Calu3 (cell line): Measurements from ENCODE around the gene TMEM101. TPM values are rescaled to one million over a fixed set of nuclear protein-coding genes. Genes with fewer than 3 reads are reported as not detected.
"Not testable (repeated sequence)": the region's sequence is repeated elsewhere in the genome, so short reads cannot be mapped to it uniquely, and the experiment has no call there.

ENCODE experiments used
- BruUV-seq: library from RNA; stranded (reverse); fragments of 400-500 nt; replicated peaks from 2 replicates; lab custom pipeline; 2021; lab: Mats Ljungman, UMichigan
- CTCF ChIA-PET: fragments of 300-600 bp; sonication (Branson Sonifier 250); formaldehyde crosslinking; loops from one replicate; lab custom pipeline; 2022; ENCODE audit warnings: antibody characterized with exemption; lab: Charles Lee
- DNase-seq: peaks from one replicate; pipeline ENCODE4 v3.0.0; 2022
- H3K27ac Mint-ChIP-seq: one replicate; pipeline ENCODE4 v1.8.0; 2022; ENCODE audit warnings: mixed read lengths; ENCODE audit not compliant: unreplicated experiment
- H3K27me3 Mint-ChIP-seq: one replicate; pipeline ENCODE4 v1.8.0; 2022; ENCODE audit warnings: mixed read lengths; ENCODE audit not compliant: unreplicated experiment
- H3K36me3 Mint-ChIP-seq: one replicate; pipeline ENCODE4 v1.8.0; 2022; ENCODE audit warnings: mild to moderate bottlenecking, moderate library complexity, mixed read lengths; ENCODE audit not compliant: insufficient read depth, unreplicated experiment
- H3K4me1 Mint-ChIP-seq: one replicate; pipeline ENCODE4 v1.8.0; 2022; ENCODE audit warnings: mild to moderate bottlenecking, low read depth, mixed read lengths; ENCODE audit not compliant: unreplicated experiment
- H3K4me3 Mint-ChIP-seq: one replicate; pipeline ENCODE4 v1.8.0; 2022; ENCODE audit warnings: mild to moderate bottlenecking, low read depth, moderate library complexity, mixed read lengths; ENCODE audit not compliant: unreplicated experiment
- H3K9me3 Mint-ChIP-seq: one replicate; pipeline ENCODE4 v1.8.0; 2022; ENCODE audit warnings: low read depth, mixed read lengths; ENCODE audit not compliant: unreplicated experiment
- intact Hi-C: fragments of 100-400 bp; cut with micrococcal nuclease; formaldehyde crosslinking; loops from one replicate; pipeline ENCODE4 v1.10.0; 2022; ENCODE audit not compliant: unreplicated experiment
- total RNA-seq: library from RNA; stranded (reverse); gene quantifications from 2 replicates; pipeline ENCODE4 v1.2.3, GENCODE V29; 2022
- TF ChIP-seq, protein P1 (sequence below): fragments of 200-600 bp; IDR thresholded peaks from one replicate; pipeline ENCODE4 v1.8.0; 2022; ENCODE audit warnings: antibody characterized with exemption; ENCODE audit not compliant: unreplicated experiment

Gene TMEM101
- total RNA-seq, 1 experiment from 2014 or later: 43.8 TPM

DNA sequence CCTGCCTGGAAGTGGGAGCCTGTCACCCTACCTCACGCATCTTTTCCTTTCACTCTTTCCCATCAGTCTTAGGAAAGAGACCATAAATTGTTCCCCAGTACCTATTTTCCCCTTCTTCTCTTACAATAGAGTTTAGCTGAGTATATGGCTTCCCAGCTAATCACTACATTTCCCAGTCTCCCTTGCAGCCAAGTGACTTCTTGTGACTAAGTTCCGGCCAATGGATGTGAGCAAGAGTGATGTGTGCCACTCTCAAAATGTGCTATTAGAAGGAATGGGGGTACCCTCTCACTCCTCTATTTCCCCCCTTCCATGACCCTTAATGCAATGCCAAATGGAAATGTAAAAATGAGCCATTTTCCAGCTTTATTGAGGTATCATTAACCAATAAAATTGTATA is 52.8 kb downstream of the TMEM101 start:
- intact Hi-C loops: no loop called here
- DNase-seq: no peak
- Mint-ChIP-seq H3K36me3 (no peaks in the 10 kb centered on the region), H3K27ac (no peak overlapping the region), H3K27me3 (peaks cover 39% of the 10 kb centered on the region), H3K4me1 (no peaks in the 10 kb centered on the region), H3K9me3 (no peaks in the 10 kb centered on the region), H3K4me3 (no peak overlapping the region)
- TF ChIP-seq, protein P1, sequence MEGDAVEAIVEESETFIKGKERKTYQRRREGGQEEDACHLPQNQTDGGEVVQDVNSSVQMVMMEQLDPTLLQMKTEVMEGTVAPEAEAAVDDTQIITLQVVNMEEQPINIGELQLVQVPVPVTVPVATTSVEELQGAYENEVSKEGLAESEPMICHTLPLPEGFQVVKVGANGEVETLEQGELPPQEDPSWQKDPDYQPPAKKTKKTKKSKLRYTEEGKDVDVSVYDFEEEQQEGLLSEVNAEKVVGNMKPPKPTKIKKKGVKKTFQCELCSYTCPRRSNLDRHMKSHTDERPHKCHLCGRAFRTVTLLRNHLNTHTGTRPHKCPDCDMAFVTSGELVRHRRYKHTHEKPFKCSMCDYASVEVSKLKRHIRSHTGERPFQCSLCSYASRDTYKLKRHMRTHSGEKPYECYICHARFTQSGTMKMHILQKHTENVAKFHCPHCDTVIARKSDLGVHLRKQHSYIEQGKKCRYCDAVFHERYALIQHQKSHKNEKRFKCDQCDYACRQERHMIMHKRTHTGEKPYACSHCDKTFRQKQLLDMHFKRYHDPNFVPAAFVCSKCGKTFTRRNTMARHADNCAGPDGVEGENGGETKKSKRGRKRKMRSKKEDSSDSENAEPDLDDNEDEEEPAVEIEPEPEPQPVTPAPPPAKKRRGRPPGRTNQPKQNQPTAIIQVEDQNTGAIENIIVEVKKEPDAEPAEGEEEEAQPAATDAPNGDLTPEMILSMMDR: no peak
- CTCF ChIA-PET: interaction anchor here (0.5 to 1.8 kb wide), 3 partner anchors 18 to 828 kb away, joined by 4 to 9 read pairs (median 4); no protein-coding TSS in a partner anchor
- BruUV-seq: no TSS peak

DNA sequence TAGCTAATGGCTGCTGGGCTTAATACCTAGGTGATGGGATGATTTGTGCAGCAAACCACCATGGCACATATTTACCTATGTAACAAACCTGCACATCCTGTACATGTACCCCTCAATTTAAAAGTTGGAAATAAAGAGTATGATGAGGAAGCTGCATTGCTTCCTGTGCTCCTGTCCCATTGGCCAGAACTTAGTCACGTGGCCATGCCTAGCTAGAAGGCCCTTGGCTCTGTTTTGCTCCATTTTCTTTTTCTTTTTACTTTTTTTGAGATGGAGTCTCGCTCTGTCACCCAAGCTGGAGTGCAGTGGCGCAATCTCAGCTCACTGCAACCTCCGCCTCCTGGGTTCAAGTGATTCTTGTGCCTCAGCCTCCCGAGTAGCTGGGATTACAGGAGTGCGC is 53.5 kb downstream of the TMEM101 start:
- DNase-seq, intact Hi-C loops, H3K4me3 Mint-ChIP-seq, H3K27ac Mint-ChIP-seq, H3K36me3 Mint-ChIP-seq, H3K4me1 Mint-ChIP-seq, BruUV-seq, H3K9me3 Mint-ChIP-seq: not testable (repeated sequence)
- CTCF ChIA-PET: interaction anchor here (0.6 to 1.8 kb wide), 4 partner anchors 13 to 237 kb away, joined by 3 to 9 read pairs (median 4); no protein-coding TSS in a partner anchor
- peaks cover 37% of the 10 kb centered on the region for H3K27me3 Mint-ChIP-seq

Other genes starting within 250 kb of the TMEM101 start
- gene DUSP3, start 236.0 kb downstream of the TMEM101 start, total RNA-seq: 80.3 and 81.9 TPM in 2 replicates
- gene CFAP97D1, start 234.5 kb downstream of the TMEM101 start, total RNA-seq: not detected in 2 replicates
- 19.9 and 21.9 TPM in 2 replicates for gene MPP3, start 181.8 kb downstream of the TMEM101 start, total RNA-seq
- not detected in 2 replicates for gene CD300LG, start 167.8 kb downstream of the TMEM101 start, total RNA-seq
- 5.5 and 6.7 TPM in 2 replicates for gene MPP2, start 107.4 kb downstream of the TMEM101 start, total RNA-seq
- not detected in 2 replicates for gene PPY, start 72.5 kb downstream of the TMEM101 start, total RNA-seq
- gene PYY, start 61.0 kb downstream of the TMEM101 start, total RNA-seq: not detected in 2 replicates
- 1.3 and 1.6 TPM in 2 replicates for gene NAGS, start 10.3 kb downstream of the TMEM101 start, total RNA-seq
- gene LSM12, start 51.7 kb upstream of the TMEM101 start, total RNA-seq: 79.5 and 90.6 TPM in 2 replicates
- 99.6 and 103 TPM in 2 replicates for gene G6PC3, start 55.8 kb upstream of the TMEM101 start, total RNA-seq
- 22.4 and 22.8 TPM in 2 replicates for gene HDAC5, start 108.7 kb upstream of the TMEM101 start, total RNA-seq
- gene HROB, start 127.0 kb upstream of the TMEM101 start, total RNA-seq: 24.4 and 24.8 TPM in 2 replicates
- 0.19 TPM in 1 of 2 replicates, not detected in the other for gene ASB16, start 155.7 kb upstream of the TMEM101 start, total RNA-seq
- 56.0 and 58.8 TPM in 2 replicates for gene TMUB2, start 172.0 kb upstream of the TMEM101 start, total RNA-seq
- gene ATXN7L3, start 184.9 kb upstream of the TMEM101 start, total RNA-seq: 93.1 and 112 TPM in 2 replicates
- gene UBTF, start 204.7 kb upstream of the TMEM101 start, total RNA-seq: 92.1 and 94.2 TPM in 2 replicates